Kidney (tissue), 14 donors: ENCODE data around the gene NKIRAS1. TPM values are rescaled to one million over a fixed set of nuclear protein-coding genes. Genes with fewer than 3 reads are reported as not detected.
A peak's percentile ranks its signal among the peaks of the same experiment; 100 is the strongest.

ENCODE experiments used
- DNase-seq, 5 donors: peaks; one replicate each; pipeline ENCODE4 v3.0.0-alpha.2; 2013 to 2020
- FAIRE-seq: peaks from 2 replicates; lab custom pipeline; 2012; peaks lifted over from hg19 to GRCh38; lab: Jason Lieb, UNC
- H3K27ac ChIP-seq, 2 donors: one replicate each; pipeline ENCODE4 v1.7.0; 2013; ENCODE audit warnings: low read depth in 2 of 2, low read length in 2 of 2, inconsistent platforms in 1 of 2
- H3K27me3 ChIP-seq: one replicate; pipeline ENCODE4 v1.7.1; 2013; ENCODE audit warnings: low read length, inconsistent platforms; ENCODE audit not compliant: control insufficient read depth, insufficient read depth
- H3K36me3 ChIP-seq, 3 donors: one replicate each; pipeline versions ENCODE4 v1.7.0 to v1.7.1; 2013; ENCODE audit warnings: low read length in 3 of 3, control low read depth in 1 of 3, inconsistent platforms in 1 of 3; ENCODE audit not compliant: insufficient read depth in 3 of 3, control insufficient read depth in 2 of 3
- H3K4me1 ChIP-seq, 3 donors: one replicate each; pipeline versions ENCODE4 v1.7.0 to v1.7.1; 2013; ENCODE audit warnings: low read length in 3 of 3, inconsistent platforms in 1 of 3, low read depth in 1 of 3; ENCODE audit not compliant: control insufficient read depth in 2 of 3, insufficient read depth in 2 of 3
- H3K4me3 ChIP-seq, 3 donors: one replicate each; pipeline versions ENCODE4 v1.7.0 to v1.8.1; 2013; ENCODE audit warnings: low read length in 3 of 3, control low read depth in 1 of 3, inconsistent platforms in 1 of 3
- H3K9ac ChIP-seq, 3 donors: one replicate each; pipeline versions ENCODE4 v1.7.0 to v1.7.1; 2013; ENCODE audit warnings: low read length in 3 of 3, control low read depth in 1 of 3, inconsistent platforms in 1 of 3
- H3K9me3 ChIP-seq, 3 donors: one replicate each; pipeline versions ENCODE4 v1.7.0 to v1.7.1; 2013; ENCODE audit warnings: low read length in 3 of 3, control low read depth in 1 of 3, inconsistent platforms in 1 of 3; ENCODE audit not compliant: control insufficient read depth in 2 of 3, insufficient read depth in 1 of 3
- intact Hi-C: fragments of 100-400 bp; cut with DNase I; formaldehyde crosslinking; loops from one replicate; pipeline ENCODE4 v1.11.1; 2022
- polyA plus RNA-seq: library from polyadenylated mRNA; stranded (reverse); fragments of 350-450 nt; fragmentation: Illumina TruSeq; extraction: RNeasy Lipid Tissue Mini Kit (QIAGEN cat#74804); gene quantifications from one replicate; pipeline ENCODE4 v1.2.3, GENCODE V29; 2014; ENCODE audit warnings: low read depth, low replicate concordance; ENCODE audit not compliant: insufficient read depth
- total RNA-seq: library from RNA; stranded (reverse); fragmentation: NEBNext Ultra II Directional; extraction: Animal tissue kit (Norgen Biotek cat#: 25700); gene quantifications from one replicate; pipeline ENCODE4 v1.2.1, GENCODE V29; 2021
- TF ChIP-seq, protein P1 (sequence below): IDR thresholded peaks from 3 replicates; pipeline ENCODE4 v1.5.1; 2012; ENCODE audit warnings: mild to moderate bottlenecking, moderate library complexity, borderline replicate concordance; ENCODE audit not compliant: insufficient read depth; ENCODE audit errors: extremely low read depth
- donor health status: control.
- donor health status: control.
- donor health status: control.
- donor health status: control.
- donor health status: control.
- donor health status: DM: yes; HTN: yes; CAD: no.
- donor health status: Normal renal cell carcinoma (clear cell type).

The NKIRAS1 gene
- total and polyA plus RNA-seq, 2 donors from 2014 or later: 7.1 to 17.2 TPM

DNA sequence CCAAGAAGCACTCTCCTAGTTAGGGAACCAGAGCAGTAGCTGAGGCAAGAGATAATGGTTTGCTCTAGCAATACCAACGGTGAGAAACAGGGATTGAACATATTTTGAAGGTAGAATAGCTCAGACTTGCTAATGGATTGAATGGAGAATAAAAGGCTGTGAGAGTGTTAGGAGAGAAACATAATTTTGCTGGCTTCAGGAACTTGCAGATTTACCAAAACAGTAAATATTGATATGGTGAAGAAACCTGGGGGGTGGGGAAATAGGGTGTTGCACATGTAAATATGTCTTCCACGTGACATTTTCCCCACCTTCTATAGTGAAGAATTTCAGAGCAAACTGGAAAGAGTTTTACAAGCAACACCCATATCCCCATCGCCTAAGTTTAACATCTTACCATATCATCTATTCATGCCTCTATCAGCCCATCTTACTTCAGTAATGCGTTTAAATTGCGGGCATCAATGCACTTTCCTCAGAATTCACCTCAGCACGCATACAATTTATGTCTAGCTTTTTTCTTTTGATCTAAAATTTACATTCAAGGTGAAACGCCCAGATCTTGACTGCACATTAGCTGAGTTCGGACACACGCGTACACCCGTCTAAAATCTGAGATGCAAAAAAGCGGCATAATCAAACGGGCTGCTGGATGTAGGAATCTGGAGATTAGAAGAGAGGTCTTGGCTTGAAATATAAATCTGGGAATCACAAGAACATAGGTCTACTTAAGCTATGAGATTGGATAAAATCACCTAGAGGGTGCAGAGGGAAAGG is 27.4 kb upstream of the NKIRAS1 start:
- Histone ChIP-seq H3K4me3 (peak overlapping the region; percentile 50 to 67 (median 66)), H3K9ac (peak overlapping the region; percentile 24 to 40 (median 37)), H3K36me3 (peaks cover 0 to 2% (median 0%) of the 10 kb centered on the region in 3 donors), H3K9me3 (no peaks in the 10 kb centered on the region), H3K27ac (peak overlapping the region in 1 of 2 donors; percentile 90), H3K4me1 (peaks cover 0 to 18% (median 17%) of the 10 kb centered on the region in 3 donors), H3K27me3 (no peaks in the 10 kb centered on the region)
- FAIRE-seq (no peak), DNase-seq (peak in 2 of 5 donors; percentile 51 to 55)
- TF ChIP-seq, protein P1, sequence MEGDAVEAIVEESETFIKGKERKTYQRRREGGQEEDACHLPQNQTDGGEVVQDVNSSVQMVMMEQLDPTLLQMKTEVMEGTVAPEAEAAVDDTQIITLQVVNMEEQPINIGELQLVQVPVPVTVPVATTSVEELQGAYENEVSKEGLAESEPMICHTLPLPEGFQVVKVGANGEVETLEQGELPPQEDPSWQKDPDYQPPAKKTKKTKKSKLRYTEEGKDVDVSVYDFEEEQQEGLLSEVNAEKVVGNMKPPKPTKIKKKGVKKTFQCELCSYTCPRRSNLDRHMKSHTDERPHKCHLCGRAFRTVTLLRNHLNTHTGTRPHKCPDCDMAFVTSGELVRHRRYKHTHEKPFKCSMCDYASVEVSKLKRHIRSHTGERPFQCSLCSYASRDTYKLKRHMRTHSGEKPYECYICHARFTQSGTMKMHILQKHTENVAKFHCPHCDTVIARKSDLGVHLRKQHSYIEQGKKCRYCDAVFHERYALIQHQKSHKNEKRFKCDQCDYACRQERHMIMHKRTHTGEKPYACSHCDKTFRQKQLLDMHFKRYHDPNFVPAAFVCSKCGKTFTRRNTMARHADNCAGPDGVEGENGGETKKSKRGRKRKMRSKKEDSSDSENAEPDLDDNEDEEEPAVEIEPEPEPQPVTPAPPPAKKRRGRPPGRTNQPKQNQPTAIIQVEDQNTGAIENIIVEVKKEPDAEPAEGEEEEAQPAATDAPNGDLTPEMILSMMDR: no peak
- intact Hi-C loops: no loop called here

DNA sequence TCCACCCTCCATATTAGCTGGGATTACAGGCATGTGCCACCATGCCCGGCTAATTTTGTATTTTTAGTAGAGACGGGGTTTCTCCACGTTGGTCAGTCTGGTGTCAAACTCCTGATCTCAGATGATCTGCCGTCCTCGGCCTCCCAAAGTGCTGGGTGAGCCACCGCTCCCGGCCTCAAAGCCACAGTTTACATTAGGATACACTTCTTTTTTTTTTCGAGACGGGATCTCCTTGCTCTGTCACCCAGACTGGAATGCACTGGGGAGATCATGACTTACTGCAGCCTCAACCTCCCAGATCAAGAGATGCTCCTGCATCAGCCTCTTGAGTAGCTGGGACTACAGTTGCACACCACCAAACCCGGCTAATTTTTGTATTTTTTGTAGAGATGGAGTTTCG is 25.8 kb upstream of the NKIRAS1 start:
- H3K27me3 ChIP-seq: no peaks in the 10 kb centered on the region
- H3K4me1 ChIP-seq: peaks cover 0 to 14% (median 10%) of the 10 kb centered on the region in 3 donors
- H3K9ac ChIP-seq: no peak overlapping the region
- H3K36me3 ChIP-seq: peaks cover 0 to 1% (median 0%) of the 10 kb centered on the region in 3 donors
- FAIRE-seq (no peak), DNase-seq (no peak)
- H3K27ac ChIP-seq: no peak overlapping the region
- H3K9me3 ChIP-seq: no peaks in the 10 kb centered on the region
- TF ChIP-seq, protein P1: no peak
- no peak overlapping the region for H3K4me3 ChIP-seq
- intact Hi-C loops: no loop called here

DNA sequence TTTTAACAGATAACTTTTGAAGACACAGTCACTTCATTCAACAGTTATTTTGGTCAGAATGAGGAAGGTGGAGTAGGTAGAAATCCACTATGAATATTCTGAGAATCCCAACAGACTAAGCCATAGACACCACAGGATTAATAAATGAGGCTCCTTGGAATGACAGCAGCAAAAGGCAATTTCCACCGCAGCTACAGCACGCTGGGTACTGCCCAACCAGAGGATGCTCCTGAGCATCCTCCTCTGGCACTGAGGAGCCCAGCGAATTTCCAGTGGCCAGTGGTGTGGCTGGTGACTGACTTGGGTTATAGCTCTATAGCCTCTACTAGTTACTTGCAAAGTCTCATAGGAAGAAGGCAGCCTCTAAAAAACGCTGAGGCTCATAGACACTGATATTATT is 24.6 kb upstream of the NKIRAS1 start:
- DNase-seq (no peak), FAIRE-seq (no peak)
- intact Hi-C loops: no loop called here
- Histone ChIP-seq H3K9me3 (no peaks in the 10 kb centered on the region), H3K36me3 (no peaks in the 10 kb centered on the region), H3K4me3 (no peak overlapping the region), H3K27me3 (no peaks in the 10 kb centered on the region), H3K9ac (no peak overlapping the region), H3K27ac (no peak overlapping the region), H3K4me1 (peaks cover 0 to 5% (median 0%) of the 10 kb centered on the region in 3 donors)
- TF ChIP-seq, protein P1: no peak
